Loucy (cell line): ENCODE measurements around the gene SPTB.

ENCODE experiments used
- CTCF ChIP-seq: fragments of 200-600 bp; sonication (generic); conservative IDR thresholded peaks from 2 replicates; pipeline ENCODE4 v1.5.1; 2014; ENCODE audit warnings: mild to moderate bottlenecking, antibody characterized with exemption, low read length
- EZH2phosphoT487 ChIP-seq: fragments of 200-600 bp; IDR thresholded peaks from 2 replicates; pipeline ENCODE4 v1.6.1; 2018; ENCODE audit warnings: antibody characterized with exemption, mild to moderate bottlenecking, moderate library complexity, borderline replicate concordance

DNA sequence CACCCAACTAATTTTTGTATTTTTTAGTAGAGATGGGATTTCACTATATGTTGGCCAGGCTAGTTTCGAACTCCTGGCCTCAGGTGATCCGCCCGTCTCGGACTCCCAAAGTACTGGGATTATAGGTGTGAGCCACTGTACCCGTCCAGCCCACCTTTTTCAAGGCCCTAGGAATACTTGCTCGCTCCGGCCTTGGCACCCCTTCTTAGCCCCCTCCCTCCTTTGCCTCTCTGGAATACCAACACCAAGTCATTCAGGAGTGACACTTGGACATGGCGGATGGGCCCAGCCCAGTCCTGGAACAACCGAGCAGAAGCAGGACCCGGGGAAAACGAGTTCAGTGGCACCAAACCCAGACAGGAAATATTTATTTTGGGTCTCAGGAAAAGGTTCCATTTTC is 146.4 kb downstream of the SPTB start:
- TF ChIP-seq CTCF, result no peak
- TF ChIP-seq EZH2phosphoT487, result no peak
